Kidney epithelial cell (primary cell): ENCODE measurements around the gene DSTYK. TPM values are rescaled to one million over a fixed set of nuclear protein-coding genes. Genes with fewer than 3 reads are reported as not detected.

Experiments
- DNase-seq: peaks from one replicate; pipeline ENCODE4 v3.0.0-alpha.2; 2010; ENCODE audit warnings: low read depth
- H3K27me3 ChIP-seq: 2 replicates; pipeline ENCODE4 v1.6.0; 2011; ENCODE audit warnings: low read length; ENCODE audit not compliant: control insufficient read depth, insufficient read depth
- H3K36me3 ChIP-seq: 2 replicates; pipeline ENCODE4 v1.5.1; 2011; ENCODE audit warnings: low read length; ENCODE audit not compliant: control insufficient read depth, insufficient read depth
- H3K4me3 ChIP-seq: 2 replicates; pipeline ENCODE4 v1.5.1; 2011; ENCODE audit warnings: low read depth, mild to moderate bottlenecking, control low read depth, low read length
- total RNA-seq: library from RNA; depleted of rRNA; stranded (reverse); fragments of >200 nt; gene quantifications from 2 replicates; pipeline ENCODE4 v1.2.3, GENCODE V29; 2015
- TF ChIP-seq, protein P1 (sequence below): IDR thresholded peaks from 2 replicates; pipeline ENCODE4 v1.5.1; 2011; ENCODE audit warnings: mild to moderate bottlenecking, moderate library complexity, low read length, control low read depth, inconsistent platforms; ENCODE audit not compliant: insufficient read depth, poor library complexity, severe bottlenecking

The DSTYK gene
- total RNA-seq, 1 donor from 2014 or later: 13.8 TPM

DNA sequence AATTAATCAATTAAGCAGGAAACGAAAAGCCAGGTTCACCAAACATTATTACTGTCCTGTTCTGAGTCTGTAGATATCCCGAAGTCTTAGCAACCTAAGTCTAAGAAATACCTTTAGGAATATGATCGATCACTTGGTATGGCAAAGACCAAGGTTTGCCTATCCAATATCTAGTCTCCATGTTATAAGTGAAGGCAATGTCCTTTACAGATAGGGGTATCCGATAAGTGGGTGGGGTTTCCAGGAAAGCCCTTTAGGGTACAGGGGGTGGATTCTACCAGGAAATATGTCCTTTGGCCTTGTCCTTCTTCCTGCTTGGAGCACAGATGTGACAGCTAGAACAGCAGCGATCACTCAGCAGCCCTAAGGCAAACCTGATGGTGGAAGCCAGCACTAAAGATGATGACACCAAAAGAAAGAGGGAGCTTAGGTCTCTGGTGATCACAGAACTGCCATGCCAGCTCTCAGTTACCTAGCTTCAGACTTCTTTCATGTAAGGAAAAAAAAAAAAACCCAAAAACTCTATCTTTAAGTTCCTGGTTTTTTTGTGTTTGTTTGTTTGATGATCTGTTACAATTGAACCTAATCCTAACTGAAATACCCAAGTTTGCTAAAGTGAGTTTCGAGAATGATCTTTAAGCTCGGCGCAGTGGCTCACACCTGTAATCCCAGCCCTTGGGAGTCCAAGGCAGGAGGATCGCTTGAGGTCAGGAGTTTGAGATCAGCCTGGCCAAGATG is 40.8 kb downstream of the DSTYK start:
- no peaks in the 10 kb centered on the region for H3K27me3 ChIP-seq
- TF ChIP-seq, protein P1, sequence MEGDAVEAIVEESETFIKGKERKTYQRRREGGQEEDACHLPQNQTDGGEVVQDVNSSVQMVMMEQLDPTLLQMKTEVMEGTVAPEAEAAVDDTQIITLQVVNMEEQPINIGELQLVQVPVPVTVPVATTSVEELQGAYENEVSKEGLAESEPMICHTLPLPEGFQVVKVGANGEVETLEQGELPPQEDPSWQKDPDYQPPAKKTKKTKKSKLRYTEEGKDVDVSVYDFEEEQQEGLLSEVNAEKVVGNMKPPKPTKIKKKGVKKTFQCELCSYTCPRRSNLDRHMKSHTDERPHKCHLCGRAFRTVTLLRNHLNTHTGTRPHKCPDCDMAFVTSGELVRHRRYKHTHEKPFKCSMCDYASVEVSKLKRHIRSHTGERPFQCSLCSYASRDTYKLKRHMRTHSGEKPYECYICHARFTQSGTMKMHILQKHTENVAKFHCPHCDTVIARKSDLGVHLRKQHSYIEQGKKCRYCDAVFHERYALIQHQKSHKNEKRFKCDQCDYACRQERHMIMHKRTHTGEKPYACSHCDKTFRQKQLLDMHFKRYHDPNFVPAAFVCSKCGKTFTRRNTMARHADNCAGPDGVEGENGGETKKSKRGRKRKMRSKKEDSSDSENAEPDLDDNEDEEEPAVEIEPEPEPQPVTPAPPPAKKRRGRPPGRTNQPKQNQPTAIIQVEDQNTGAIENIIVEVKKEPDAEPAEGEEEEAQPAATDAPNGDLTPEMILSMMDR: no peak
- no peaks in the 10 kb centered on the region for H3K36me3 ChIP-seq
- H3K4me3 ChIP-seq: no peak overlapping the region
- DNase-seq: no peak

DNA sequence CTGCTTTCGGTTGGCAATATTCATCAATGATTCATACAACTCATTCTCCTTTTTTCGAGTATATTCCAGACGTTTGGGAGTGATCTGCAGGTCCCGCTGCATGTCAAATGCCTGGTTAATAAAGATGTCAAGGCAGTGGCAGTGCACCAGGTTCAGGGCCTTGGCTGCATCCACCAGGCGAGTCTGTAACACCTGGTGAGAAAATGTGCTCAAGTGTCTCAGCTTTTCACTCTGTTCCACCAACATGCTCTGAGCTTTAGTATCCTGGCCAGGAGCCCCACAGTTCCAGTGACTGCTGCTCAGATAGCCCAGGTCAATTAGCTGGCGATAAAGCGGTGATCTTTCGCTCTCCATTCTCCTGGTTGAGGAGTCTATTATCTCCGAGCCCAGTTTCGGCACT is 42.3 kb downstream of the DSTYK start:
- Histone ChIP-seq H3K4me3 (no peak overlapping the region), H3K27me3 (no peaks in the 10 kb centered on the region), H3K36me3 (no peaks in the 10 kb centered on the region)
- TF ChIP-seq, protein P1: no peak
- no peak for DNase-seq

DNA sequence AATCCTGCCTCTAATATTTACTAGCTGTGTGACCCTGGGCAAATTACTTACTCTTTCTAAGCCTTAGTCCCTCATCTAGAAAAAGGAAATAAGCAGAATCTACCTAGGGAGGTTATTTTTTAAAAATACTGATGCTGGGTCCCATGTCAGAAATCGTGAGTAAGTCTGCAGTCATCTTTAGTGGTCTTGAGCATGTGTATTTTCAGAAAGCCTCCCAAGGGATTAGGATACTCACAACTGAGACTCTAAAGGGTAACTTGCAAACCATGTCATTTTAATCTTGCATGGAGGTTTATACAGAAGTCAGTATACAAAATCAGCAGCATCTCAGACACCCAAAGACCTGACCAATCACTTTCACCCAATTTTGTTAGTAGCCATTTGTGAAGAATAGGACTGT is 43.2 kb downstream of the DSTYK start:
- TF ChIP-seq, protein P1: no peak
- Histone ChIP-seq H3K36me3 (no peaks in the 10 kb centered on the region), H3K4me3 (no peak overlapping the region), H3K27me3 (no peaks in the 10 kb centered on the region)
- DNase-seq: no peak

DNA sequence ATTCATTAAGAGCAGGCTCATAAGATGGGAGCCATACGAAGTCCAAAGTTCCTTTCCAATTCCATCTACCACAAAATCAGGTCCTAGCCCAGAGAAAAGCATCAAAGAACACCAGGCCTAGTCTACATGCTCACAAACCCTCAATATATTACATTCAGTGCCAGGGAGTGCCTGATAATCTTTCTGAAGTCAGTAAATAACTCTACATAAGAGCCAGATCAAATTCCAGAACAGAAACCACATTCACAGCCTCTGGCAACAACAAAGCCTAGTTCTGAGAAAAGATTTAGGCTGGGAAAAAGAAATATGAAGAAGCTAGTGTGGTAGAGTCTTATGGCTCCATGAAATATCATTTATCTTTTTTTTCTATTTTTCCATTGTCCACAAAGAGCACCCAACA is 49.2 kb downstream of the DSTYK start:
- DNase-seq: no peak
- H3K36me3 ChIP-seq: no peaks in the 10 kb centered on the region
- H3K27me3 ChIP-seq: no peaks in the 10 kb centered on the region

DNA sequence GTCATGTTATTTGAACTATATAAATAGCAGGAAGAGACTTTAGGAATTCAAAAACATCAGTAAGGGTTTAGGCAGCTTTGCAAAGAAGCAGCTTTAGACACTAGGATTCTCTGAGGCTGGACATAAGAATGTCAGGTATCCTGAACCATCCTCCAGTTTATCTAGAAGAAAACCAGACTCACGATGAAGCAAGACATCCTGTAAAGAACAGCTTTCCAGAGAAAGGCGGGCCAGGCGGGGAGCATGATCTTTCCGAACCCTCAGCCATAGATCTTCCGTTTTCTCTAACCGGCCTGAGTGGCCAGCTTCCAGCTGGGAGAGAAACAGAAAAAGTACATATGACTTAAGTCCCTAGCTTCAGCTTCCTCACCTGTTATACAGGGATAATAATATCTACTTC is 50.4 kb downstream of the DSTYK start:
- peaks cover 2% of the 10 kb centered on the region for H3K36me3 ChIP-seq
- TF ChIP-seq, protein P1: no peak

More for the DNA sequence above, 49.2 kb downstream of the DSTYK start:
- TF ChIP-seq, protein P1: no peak
- H3K4me3 ChIP-seq: no peak overlapping the region

More for the DNA sequence above, 50.4 kb downstream of the DSTYK start:
- H3K4me3 ChIP-seq: no peak overlapping the region
- DNase-seq: no peak
- H3K27me3 ChIP-seq: no peaks in the 10 kb centered on the region
